Gastrocnemius medialis (tissue), 4 donors: Measurements from ENCODE around the gene IL12RB1.

Experiments
- POLR2A ChIP-seq, 2 donors: fragments of 450-650 bp; IDR thresholded peaks; one replicate each; pipeline ENCODE4 v1.6.1; 2017; ENCODE audit warnings: antibody characterized with exemption in 2 of 2, mild to moderate bottlenecking in 2 of 2, moderate library complexity in 2 of 2
- TF ChIP-seq, protein P1 (sequence below), 5 experiments: fragments of 450-650 bp in 3 of 5; fragments of 200-600 bp in 2 of 5; sonication (generic) in 2 of 5; IDR thresholded peaks in 4 of 5; conservative IDR thresholded peaks in 1 of 5; 1 replicate in 4 of 5; 2 replicates in 1 of 5; pipeline ENCODE4 v1.5.1; 2016 to 2019; ENCODE audit warnings: antibody characterized with exemption in 5 of 5, mild to moderate bottlenecking in 3 of 5, moderate library complexity in 3 of 5

DNA sequence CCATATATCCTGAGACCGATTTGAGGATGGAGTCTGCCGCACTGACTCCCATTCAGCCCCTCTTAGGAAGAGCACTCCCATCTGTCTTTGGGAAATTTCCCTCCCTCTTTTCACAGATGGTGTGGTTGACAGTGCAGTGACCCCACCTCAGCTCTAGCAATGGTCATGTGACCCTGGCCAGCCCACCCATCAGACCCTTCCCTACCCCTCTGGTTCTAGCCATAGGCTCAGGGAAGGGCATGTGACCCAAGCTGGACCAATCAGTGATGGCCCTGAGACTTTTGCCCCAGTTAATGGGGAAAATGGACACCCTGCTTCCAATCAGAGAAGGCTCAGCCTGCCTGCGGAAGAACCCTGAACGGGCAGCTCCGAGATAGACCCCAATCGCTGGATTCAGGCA, 26.3 kb downstream of the IL12RB1 start:
- TF ChIP-seq, protein P1, sequence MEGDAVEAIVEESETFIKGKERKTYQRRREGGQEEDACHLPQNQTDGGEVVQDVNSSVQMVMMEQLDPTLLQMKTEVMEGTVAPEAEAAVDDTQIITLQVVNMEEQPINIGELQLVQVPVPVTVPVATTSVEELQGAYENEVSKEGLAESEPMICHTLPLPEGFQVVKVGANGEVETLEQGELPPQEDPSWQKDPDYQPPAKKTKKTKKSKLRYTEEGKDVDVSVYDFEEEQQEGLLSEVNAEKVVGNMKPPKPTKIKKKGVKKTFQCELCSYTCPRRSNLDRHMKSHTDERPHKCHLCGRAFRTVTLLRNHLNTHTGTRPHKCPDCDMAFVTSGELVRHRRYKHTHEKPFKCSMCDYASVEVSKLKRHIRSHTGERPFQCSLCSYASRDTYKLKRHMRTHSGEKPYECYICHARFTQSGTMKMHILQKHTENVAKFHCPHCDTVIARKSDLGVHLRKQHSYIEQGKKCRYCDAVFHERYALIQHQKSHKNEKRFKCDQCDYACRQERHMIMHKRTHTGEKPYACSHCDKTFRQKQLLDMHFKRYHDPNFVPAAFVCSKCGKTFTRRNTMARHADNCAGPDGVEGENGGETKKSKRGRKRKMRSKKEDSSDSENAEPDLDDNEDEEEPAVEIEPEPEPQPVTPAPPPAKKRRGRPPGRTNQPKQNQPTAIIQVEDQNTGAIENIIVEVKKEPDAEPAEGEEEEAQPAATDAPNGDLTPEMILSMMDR (IDR thresholded peaks at IDR 0.05 in 4 of 5, conservative IDR thresholded peaks at IDR 0.05 in 1 of 5), result no peak
- no peak for TF ChIP-seq POLR2A (IDR thresholded peaks at IDR 0.05)
